C1 segment of cervical spinal cord (tissue), 14 donors: ENCODE measurements around the gene RELCH.
"Not testable (repeated sequence)": the region's sequence is repeated elsewhere in the genome, so short reads cannot be mapped to it uniquely, and the experiment has no call there.

Experiments used
- DNase-seq, 14 donors: peaks; one replicate each; lab custom pipeline; 2025; lab: John Stamatoyannopoulos, UW

RELCH gene

GRCh38 chr18:62186774-62187542 is at the start of gene RELCH, which contains the start of gene PIGN:
Gene RELCH, plus strand, starts transcription at chr18:62187255. Its CDS starts 251 bp downstream, at chr18:62187506.
Gene PIGN, minus strand, starts transcription at chr18:62187056. Its CDS starts 25,703 bp downstream, at chr18:62161353.
- peak; percentile 45 to 99 (median 94) for DNase-seq

GRCh38 chr18:62138461-62139235 is 48.4 kb upstream of the RELCH start:
- no peak for DNase-seq

DNA sequence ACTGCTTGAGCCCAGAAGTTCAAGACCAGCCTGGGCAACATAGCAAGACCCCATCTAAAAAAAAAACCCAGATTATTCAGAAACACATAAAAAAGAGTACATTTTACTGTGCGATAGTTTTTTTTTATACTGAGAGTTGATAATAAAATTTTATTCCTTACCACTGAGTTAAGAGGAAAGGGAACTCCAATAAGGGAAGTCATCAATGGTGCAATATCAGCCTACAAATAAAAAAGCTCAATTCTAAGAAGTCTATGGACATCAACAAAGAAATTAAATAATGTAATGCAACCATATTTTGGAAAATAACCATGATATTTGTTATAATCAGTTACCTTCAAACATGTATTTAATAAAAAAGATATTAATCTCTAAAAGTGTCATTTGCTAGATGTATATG is 46.8 kb upstream of the RELCH start:
- DNase-seq = no peak

- DNase-seq = no peak
Measured at GRCh38 chr18:62144338-62144737, 42.7 kb upstream of the RELCH start.

- no peak for DNase-seq
Measured at GRCh38 chr18:62151068-62151771, 35.8 kb upstream of the RELCH start.

GRCh38 chr18:62152844-62153243 is 34.2 kb upstream of the RELCH start:
- no peak for DNase-seq

GRCh38 chr18:62157843-62158242 is 29.2 kb upstream of the RELCH start:
- no peak for DNase-seq

DNA sequence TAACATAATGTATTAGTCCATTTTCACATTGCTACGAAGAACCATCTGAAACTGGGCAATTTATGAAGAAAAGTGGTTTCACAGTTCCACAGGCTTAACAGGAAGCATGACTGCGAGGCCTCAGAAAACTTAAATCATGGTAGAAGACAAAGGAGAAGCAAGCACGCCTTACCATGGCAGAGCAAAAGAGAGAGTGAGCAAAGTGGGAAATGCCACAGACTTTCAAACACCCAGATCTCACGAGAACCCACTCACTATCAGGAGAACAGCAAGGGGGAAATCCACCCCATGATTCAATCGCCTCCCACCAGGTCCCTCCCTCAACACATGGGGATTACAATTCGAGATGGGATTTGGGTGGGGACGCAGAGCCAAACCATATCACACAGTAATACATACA is 22.7 kb upstream of the RELCH start:
- DNase-seq = no peak

DNA sequence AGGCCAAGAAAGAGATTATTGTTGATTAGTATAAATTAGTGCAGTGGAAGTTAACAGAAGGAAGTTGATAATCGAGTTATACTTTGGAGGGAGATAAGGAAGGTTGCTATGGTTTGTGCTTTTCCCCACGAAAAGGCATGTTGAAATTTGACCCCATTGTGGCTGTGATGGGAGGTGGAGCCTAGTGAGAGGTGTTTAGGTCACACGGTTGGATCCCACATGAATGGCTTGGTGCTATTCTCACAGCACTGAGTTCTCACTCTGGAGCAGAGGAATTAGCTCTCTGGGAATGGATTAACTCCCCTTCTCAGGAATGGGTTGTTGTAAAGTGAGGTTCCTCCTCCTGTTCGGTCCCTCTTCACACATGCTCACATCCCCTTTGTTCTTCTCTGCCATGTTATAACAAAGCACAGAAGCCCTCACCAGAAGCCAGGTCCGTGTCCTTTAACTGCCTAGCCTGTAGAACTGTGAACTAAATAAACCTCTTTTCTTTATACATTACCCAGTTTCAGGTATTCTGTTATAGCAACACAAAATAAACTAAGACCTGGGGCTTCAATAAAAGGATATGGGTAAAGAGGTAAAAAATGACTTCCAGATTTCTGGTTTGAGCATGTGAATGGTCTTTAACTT is 22.1 kb upstream of the RELCH start:
- DNase-seq = no peak

- DNase-seq = no peak
Measured at GRCh38 chr18:62165583-62165982, 21.5 kb upstream of the RELCH start.

DNA sequence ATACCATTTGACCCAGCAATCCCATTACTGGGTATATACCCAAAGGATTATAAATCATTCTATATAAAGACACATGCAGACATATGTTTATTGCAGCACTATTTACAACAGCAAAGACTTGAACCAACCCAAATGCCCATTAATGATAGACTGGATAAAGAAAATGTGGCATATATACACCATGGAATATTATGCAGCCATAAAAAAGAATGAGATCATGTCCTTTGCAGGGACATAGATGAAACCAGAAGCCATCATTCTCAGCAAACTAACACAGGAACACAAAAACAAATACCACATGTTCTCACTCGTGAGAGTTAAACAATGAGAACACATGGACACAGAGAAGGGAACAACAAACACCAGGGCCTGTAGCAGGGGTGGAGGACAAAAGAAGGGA is 20.5 kb upstream of the RELCH start:
- not testable (repeated sequence) for DNase-seq

DNA sequence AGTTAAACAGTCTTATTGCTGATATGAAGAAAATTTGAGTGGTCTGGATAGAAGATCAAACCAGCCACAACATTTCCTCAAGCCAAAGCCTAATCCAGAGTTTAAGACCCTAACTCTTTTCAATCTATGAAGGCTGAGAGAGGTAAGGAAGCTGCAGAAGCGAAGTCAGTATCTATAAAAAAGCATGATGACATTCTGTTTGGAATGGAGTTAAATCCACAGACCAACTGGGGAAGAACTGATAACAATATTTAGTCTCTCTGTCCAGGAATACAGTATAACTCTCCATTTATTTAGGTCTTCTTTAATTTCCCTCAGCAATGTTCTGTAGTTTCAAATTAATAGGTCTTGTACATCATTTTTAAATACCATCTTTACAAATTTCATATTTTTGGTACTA is 16.2 kb upstream of the RELCH start:
- DNase-seq = no peak

DNA sequence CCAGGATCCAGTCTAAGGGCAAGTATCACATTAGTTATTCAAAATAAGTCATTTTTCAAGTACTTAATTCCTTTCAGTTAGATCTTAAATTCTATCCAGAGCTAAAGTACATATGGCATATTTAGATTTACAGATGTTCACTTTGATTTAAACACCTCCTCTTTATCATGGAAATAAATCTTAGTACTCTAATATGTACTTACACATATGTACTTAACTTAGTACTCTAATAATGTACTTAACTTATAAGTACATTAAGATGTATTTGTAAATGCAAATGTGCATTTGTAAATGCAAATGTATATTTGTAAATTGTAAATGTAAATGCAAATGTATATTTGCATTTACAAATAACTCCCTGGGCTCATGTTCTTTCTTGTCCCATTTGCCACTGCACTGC is 14.8 kb upstream of the RELCH start:
- DNase-seq = no peak

- DNase-seq = no peak
Measured at GRCh38 chr18:62175521-62175920, 11.5 kb upstream of the RELCH start.

DNA sequence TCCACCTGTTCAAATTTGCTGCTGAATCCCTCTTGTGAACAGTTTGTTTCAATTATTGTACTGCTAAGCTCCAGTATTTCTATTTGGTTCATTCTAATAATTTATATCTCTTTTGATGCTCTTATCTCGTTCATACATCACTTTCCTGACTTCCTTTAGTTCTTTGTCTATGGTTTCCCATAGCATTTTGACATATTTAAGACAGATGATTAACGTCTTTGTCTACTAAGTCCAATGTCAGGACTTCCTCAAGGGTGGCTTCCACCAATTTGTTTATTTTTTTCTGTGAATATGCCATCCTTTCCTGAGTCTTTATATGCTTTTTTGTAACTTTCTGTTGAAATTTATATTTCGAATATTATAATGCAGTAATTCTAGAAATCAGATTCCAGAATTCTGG is 9.8 kb upstream of the RELCH start:
- no peak for DNase-seq

GRCh38 chr18:62179213-62179612 is 7.8 kb upstream of the RELCH start:
- no peak for DNase-seq

DNA sequence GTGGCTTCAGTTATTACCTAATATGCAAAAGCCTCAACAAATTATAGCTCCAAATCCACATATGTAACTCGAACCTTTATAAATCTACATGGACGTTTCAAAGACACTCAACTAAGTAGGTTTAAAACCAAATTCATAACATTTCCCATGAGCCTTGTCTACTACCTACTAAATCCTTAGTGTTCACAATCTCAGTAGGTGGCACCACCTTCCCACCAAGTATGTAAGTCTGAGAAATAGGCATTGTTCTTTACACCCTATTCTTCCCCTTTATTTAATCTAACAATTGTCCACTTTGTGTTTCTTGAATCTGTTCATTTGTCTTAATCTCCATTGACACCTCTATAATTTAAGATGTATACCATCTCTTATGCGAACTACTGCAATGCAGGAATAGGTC is 4.8 kb upstream of the RELCH start:
- DNase-seq = no peak

- peak in 1 of 14 donors; percentile 8 for DNase-seq
Measured at GRCh38 chr18:62183578-62184195, 3.4 kb upstream of the RELCH start.

DNA sequence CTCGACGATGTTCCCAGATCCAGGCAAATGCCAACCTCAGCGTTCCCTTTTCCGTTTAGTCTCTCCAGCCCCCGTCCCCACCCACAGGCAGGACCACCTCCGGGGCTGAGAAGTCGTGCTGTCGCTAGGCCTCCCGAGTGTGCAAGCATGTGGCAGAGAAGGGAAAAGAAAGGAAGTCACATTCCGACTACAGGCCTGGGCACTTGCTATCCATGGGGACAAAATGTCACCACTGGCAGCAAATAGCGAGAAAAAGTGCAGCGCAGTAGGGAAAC is 619 bp upstream of the RELCH start:
- no peak for DNase-seq

DNA sequence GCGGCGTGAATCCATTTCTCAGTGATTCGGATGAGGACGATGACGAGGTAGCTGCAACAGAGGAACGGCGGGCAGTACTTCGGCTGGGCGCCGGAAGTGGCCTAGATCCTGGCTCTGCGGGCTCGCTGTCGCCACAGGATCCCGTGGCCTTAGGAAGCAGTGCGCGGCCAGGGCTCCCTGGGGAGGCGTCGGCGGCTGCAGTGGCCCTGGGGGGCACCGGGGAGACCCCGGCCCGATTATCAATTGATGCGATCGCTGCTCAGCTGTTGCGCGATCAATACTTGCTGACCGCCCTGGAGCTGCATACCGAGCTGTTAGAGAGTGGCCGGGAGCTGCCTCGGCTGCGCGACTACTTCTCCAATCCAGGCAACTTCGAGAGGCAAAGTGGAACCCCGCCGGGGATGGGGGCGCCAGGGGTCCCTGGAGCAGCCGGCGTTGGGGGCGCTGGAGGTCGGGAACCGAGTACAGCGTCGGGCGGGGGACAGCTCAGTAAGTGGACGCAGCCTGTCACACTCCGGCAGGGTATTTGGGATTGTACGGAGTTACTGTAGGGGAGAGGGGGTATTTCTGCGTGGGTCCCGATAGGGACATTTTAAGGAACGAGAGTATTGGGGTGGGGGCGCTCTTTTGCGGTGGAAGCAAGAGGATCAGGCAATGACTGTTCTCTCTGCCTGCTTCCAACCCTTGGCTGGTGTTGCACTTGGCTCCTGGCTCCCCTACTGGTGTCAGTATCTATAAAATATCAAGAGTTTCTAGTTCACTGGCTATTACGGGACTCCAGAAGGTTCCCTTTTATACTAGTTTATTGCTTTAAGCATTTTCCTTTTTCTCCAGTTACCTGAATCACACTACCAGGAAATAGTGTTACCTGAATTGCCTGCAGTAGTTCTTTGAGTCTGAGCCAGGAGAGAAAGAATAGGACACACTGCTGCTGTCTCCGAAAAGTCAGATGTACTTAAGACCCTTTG is 772 bp downstream of the RELCH start:
- peak in 7 of 14 donors; percentile 10 to 54 (median 43) for DNase-seq
